Measurements from ENCODE around the gene PTGDS.
A peak's percentile ranks its signal among the peaks of the same experiment; 100 is the strongest.

Gene PTGDS

DNA sequence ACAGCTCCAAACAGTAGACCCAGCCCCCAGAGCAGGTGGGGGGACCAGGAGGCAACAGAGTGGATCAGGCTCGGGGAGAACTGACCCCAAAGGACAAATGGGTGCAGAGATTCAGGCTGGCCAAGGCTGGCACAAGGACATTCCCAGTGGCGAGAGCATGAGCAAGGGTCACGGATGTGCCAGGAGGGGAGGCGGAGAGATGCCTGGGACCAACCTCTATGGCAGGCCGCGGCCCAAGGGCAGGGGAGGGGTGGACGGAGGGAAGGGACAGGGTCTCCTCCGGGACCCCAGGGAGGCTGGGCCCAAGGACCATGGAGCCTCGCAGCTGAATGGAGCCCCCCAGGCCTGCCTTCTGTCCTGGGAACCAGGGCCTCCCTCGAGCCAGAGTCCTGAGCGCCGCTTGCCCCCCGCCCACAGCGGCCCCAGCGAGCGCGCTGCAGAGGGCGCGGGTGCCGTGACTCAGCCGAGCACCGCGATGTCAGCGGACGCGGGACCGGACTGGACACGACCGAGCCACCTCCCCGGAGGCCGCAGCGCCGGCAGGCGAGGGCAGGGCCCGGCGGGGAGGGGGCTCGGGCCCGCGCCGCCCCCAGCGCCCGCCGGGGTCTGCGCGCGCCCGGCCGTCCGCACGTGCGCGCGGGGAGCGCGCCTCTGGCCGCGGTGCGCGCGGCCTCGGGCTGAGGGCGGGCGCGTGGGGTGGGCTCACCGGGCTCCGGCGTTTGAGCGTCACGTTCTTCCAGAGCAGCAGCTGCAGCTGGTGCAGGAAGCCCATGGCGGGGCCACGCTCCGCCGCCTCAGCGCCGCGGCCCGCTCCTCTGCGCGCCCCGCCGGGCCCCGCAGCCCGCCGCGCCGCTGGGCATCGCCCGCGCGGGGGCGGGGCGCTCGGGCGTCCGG lies 50.3 kb downstream of the PTGDS start, which contains the start of gene ABCA2:
Gene ABCA2, minus strand, starts transcription at position 869 of the 894 bp plus-strand sequence. Its CDS starts 97 bp downstream, at position 772.
- Histone ChIP-seq H2AFZ (ENCODE audit: insufficient read depth, low read length, poor library complexity) (peak within 1 kb of the TSS; percentile 40), H3K79me1 (ENCODE audit: low read length) (no peaks in the 10 kb centered on the region), H3K18ac (ENCODE audit: low read length) (peak within 1 kb of the TSS; percentile 15), H4K8ac (ENCODE audit: low read depth, low read length) (peak within 1 kb of the TSS; percentile 31), H3K4me3 (ENCODE audit: low read depth, low read length) (peak within 1 kb of the TSS; percentile 62), H3K9ac (ENCODE audit: low read length) (peak within 1 kb of the TSS; percentile 5), H3K9me3 (ENCODE audit: insufficient read depth, low read depth, low read length) (peaks cover 5% of the 10 kb centered on the region), H2BK12ac (ENCODE audit: low read length) (no peak within 1 kb of the TSS), H2BK5ac (ENCODE audit: low read depth, low read length, poor library complexity) (no peak within 1 kb of the TSS), H3K14ac (ENCODE audit: low read length) (peak within 1 kb of the TSS; percentile 41), H3K27ac (ENCODE audit: low read depth, low read length) (no peak within 1 kb of the TSS), H4K12ac (ENCODE audit: low read depth, low read length) (peak within 1 kb of the TSS; percentile 12), H3K36me3 (ENCODE audit: control insufficient read depth in 1 of 2, insufficient read depth in 2 of 2, low read length in 2 of 2) (no peaks in the 10 kb centered on the region), H3K23ac (ENCODE audit: low read length) (no peak within 1 kb of the TSS), H3K4me1 (ENCODE audit: control insufficient read depth in 1 of 2, insufficient read depth in 2 of 2, low read length in 2 of 2) (peaks cover 6 to 8% of the 10 kb centered on the region in 2 experiments), H4K91ac (ENCODE audit: low read depth, low read length) (no peak within 1 kb of the TSS), H3K4ac (ENCODE audit: low read depth, low read length) (no peak within 1 kb of the TSS), H3K79me2 (ENCODE audit: control insufficient read depth, insufficient read depth, low read length, poor library complexity) (no peaks in the 10 kb centered on the region), H2BK120ac (ENCODE audit: insufficient read depth, low read length, poor library complexity) (peak within 1 kb of the TSS; percentile 22), H2AK5ac (ENCODE audit: low read length) (no peak within 1 kb of the TSS), H3K4me2 (ENCODE audit: low read length) (peak within 1 kb of the TSS; percentile 79), H3K27me3 (ENCODE audit: insufficient read depth, low read length) (peaks cover 9% of the 10 kb centered on the region)
- no CpG with 5 or more reads among the region's 95 CpGs for WGBS (ENCODE audit: extremely low coverage, insufficient coverage, insufficient read length)
- DNase-seq, result peak in 1 of 2 donors; percentile 37

DNA sequence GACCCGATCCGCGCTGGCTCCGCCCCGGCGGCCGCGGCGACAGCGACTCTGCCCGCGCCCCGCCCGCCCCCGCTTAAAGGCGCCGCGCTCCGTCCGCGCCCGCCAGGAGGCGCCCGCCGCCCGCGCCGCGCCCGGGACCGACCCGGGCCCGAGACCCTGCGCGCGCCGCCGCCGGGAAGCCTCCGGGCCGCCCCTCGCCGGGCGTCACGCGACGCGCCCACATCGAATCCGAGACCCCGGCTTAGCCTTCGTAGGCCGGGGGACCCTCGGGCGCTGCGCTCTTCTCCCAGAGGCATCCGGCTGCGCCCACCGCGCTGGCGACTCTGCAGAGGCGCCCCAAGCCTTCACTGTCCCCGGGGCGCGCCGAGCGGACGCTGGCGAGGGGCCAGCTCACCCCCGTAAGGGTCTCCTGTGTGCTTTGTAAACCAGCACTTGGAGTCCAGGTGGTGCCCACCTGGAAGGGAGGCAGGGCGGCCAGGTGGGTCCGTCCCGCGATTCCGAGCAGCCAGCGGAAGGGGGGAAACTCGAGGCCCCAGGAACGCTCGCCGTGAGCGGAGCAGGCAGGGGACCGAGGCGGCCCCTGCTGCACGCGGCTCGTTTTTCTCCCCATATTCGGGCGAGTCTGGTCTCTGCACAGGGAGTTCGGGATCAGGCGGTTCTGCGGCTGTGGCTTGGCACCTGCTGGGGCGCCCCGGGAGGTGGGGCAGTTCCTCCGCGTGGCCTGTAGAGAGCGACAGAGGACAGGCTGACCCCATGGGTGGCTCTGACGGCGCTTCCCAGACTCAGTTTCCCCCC lies 51.2 kb downstream of the PTGDS start:
- Histone ChIP-seq H3K23ac (ENCODE audit: low read length) (no peak overlapping the region), H4K12ac (ENCODE audit: low read depth, low read length) (no peak overlapping the region), H2BK5ac (ENCODE audit: low read depth, low read length, poor library complexity) (no peak overlapping the region), H3K27ac (ENCODE audit: low read depth, low read length) (no peak overlapping the region), H3K27me3 (ENCODE audit: insufficient read depth, low read length) (peaks cover 9% of the 10 kb centered on the region), H3K9ac (ENCODE audit: low read length) (peak overlapping the region; percentile 5), H2AK5ac (ENCODE audit: low read length) (no peak overlapping the region), H4K8ac (ENCODE audit: low read depth, low read length) (peak overlapping the region; percentile 31), H3K14ac (ENCODE audit: low read length) (peak overlapping the region; percentile 41), H3K4me3 (ENCODE audit: low read depth, low read length) (no peak overlapping the region), H2BK12ac (ENCODE audit: low read length) (no peak overlapping the region), H3K79me1 (ENCODE audit: low read length) (no peaks in the 10 kb centered on the region), H3K4ac (ENCODE audit: low read depth, low read length) (no peak overlapping the region), H3K79me2 (ENCODE audit: control insufficient read depth, insufficient read depth, low read length, poor library complexity) (no peaks in the 10 kb centered on the region), H3K4me2 (ENCODE audit: low read length) (peak overlapping the region; percentile 79), H3K9me3 (ENCODE audit: insufficient read depth, low read depth, low read length) (peaks cover 5% of the 10 kb centered on the region), H3K36me3 (ENCODE audit: control insufficient read depth in 1 of 2, insufficient read depth in 2 of 2, low read length in 2 of 2) (no peaks in the 10 kb centered on the region), H3K18ac (ENCODE audit: low read length) (no peak overlapping the region), H2AFZ (ENCODE audit: insufficient read depth, low read length, poor library complexity) (peak overlapping the region; percentile 40), H3K4me1 (ENCODE audit: control insufficient read depth in 1 of 2, insufficient read depth in 2 of 2, low read length in 2 of 2) (peaks cover 6 to 8% of the 10 kb centered on the region in 2 experiments), H4K91ac (ENCODE audit: low read depth, low read length) (no peak overlapping the region), H2BK120ac (ENCODE audit: insufficient read depth, low read length, poor library complexity) (peak overlapping the region; percentile 22)
- DNase-seq, result peak; percentile 19 to 70
- no CpG with 5 or more reads among the region's 98 CpGs for WGBS (ENCODE audit: extremely low coverage, insufficient coverage, insufficient read length)

DNA sequence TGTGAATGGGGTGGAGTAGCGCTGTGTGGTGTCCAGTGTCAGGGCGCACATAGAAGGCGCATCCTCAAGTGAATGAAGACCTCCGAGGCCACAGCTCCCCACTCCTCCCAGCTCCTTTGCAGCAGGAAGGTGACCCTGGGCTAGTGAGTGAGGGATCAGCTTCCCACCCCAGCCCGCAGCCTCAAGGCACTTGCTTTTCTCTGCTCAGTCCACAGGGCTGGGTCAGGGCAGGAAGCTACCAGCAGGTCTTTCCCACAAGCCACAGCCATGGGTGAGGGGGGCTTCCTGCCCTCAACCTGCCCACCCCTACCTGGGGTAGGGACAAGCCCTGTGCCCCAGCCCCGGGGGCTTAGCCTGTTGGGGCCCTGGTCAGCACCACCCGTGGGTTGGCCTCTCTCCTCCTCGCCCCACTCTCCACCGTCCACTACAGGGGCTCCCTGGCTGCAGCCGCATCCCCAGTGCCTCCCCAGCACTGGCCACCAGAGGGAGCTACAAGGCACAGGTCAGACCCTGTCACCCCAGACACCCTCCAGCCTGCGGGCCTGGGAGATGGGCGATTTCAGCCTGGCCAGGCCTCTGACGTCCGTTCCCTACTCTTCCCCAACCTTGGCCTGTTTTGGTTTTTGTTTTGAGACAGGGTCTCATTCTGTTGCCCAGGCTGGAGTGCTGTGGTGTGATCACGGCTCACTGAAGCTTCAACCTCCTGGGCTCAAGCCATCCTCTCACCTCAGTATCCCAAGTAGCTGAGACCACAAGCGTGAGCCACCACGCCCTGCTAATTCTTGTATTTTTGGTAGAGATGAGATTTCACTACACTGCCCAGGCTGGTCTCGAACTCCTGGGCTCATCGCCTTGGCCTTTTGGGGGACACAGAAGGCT lies 52.0 kb downstream of the PTGDS start:
- WGBS (ENCODE audit: extremely low coverage, insufficient coverage, insufficient read length), result no CpG with 5 or more reads among the region's 19 CpGs
- DNase-seq, result peak; percentile 50 to 77

DNA sequence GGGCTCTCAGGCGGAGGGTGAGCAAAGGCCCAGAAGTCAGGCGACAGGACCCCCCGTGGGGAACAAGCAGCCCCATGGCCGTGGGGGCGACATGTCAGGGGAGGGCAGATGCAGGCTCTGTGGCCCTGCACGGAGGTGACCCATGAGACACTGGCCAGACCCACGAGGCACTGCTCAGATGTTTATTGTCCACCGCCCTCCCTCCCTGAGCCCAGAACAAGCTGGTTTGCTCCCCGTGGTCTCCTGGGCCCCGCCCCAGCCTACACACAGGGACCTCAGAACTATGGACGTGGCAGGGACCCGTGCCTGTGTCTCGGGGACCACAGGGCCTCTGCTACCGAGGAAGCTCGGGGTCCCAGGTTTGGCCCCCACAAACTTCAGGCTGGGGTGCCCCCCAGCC lies 52.7 kb downstream of the PTGDS start:
- Histone ChIP-seq H3K23ac (ENCODE audit: low read length) (no peak overlapping the region), H3K36me3 (ENCODE audit: control insufficient read depth in 1 of 2, insufficient read depth in 2 of 2, low read length in 2 of 2) (no peaks in the 10 kb centered on the region), H3K18ac (ENCODE audit: low read length) (no peak overlapping the region), H2BK120ac (ENCODE audit: insufficient read depth, low read length, poor library complexity) (no peak overlapping the region), H3K9ac (ENCODE audit: low read length) (no peak overlapping the region), H3K4ac (ENCODE audit: low read depth, low read length) (no peak overlapping the region), H4K8ac (ENCODE audit: low read depth, low read length) (no peak overlapping the region), H2BK12ac (ENCODE audit: low read length) (no peak overlapping the region), H3K79me2 (ENCODE audit: control insufficient read depth, insufficient read depth, low read length, poor library complexity) (no peaks in the 10 kb centered on the region), H3K27ac (ENCODE audit: low read depth, low read length) (no peak overlapping the region), H3K9me3 (ENCODE audit: insufficient read depth, low read depth, low read length) (peaks cover 3% of the 10 kb centered on the region), H3K4me1 (ENCODE audit: control insufficient read depth in 1 of 2, insufficient read depth in 2 of 2, low read length in 2 of 2) (peaks cover 6 to 8% of the 10 kb centered on the region in 2 experiments), H4K91ac (ENCODE audit: low read depth, low read length) (no peak overlapping the region), H3K27me3 (ENCODE audit: insufficient read depth, low read length) (peaks cover 9% of the 10 kb centered on the region), H2AFZ (ENCODE audit: insufficient read depth, low read length, poor library complexity) (no peak overlapping the region), H2AK5ac (ENCODE audit: low read length) (no peak overlapping the region), H2BK5ac (ENCODE audit: low read depth, low read length, poor library complexity) (no peak overlapping the region), H3K4me3 (ENCODE audit: low read depth, low read length) (no peak overlapping the region), H3K79me1 (ENCODE audit: low read length) (no peaks in the 10 kb centered on the region), H4K12ac (ENCODE audit: low read depth, low read length) (no peak overlapping the region), H3K14ac (ENCODE audit: low read length) (no peak overlapping the region), H3K4me2 (ENCODE audit: low read length) (no peak overlapping the region)
- WGBS (ENCODE audit: extremely low coverage, insufficient coverage, insufficient read length), result no CpG with 5 or more reads among the region's 15 CpGs
- no peak for DNase-seq

More for the DNA sequence above, 52.0 kb downstream of the PTGDS start:
- no peak overlapping the region for H2BK5ac ChIP-seq (ENCODE audit: low read depth, low read length, poor library complexity)
- H3K9me3 ChIP-seq (ENCODE audit: insufficient read depth, low read depth, low read length), result peaks cover 3% of the 10 kb centered on the region
- H4K12ac ChIP-seq (ENCODE audit: low read depth, low read length), result no peak overlapping the region
- H4K91ac ChIP-seq (ENCODE audit: low read depth, low read length), result no peak overlapping the region
- no peak overlapping the region for H2BK12ac ChIP-seq (ENCODE audit: low read length)
- H3K4me3 ChIP-seq (ENCODE audit: low read depth, low read length), result no peak overlapping the region
- peaks cover 9% of the 10 kb centered on the region for H3K27me3 ChIP-seq (ENCODE audit: insufficient read depth, low read length)
- H3K79me1 ChIP-seq (ENCODE audit: low read length), result no peaks in the 10 kb centered on the region
- no peaks in the 10 kb centered on the region for H3K36me3 ChIP-seq (ENCODE audit: control insufficient read depth in 1 of 2, insufficient read depth in 2 of 2, low read length in 2 of 2)
- no peak overlapping the region for H3K23ac ChIP-seq (ENCODE audit: low read length)
- H3K79me2 ChIP-seq (ENCODE audit: control insufficient read depth, insufficient read depth, low read length, poor library complexity), result no peaks in the 10 kb centered on the region
- H4K8ac ChIP-seq (ENCODE audit: low read depth, low read length), result no peak overlapping the region
- no peak overlapping the region for H3K27ac ChIP-seq (ENCODE audit: low read depth, low read length)
- no peak overlapping the region for H3K9ac ChIP-seq (ENCODE audit: low read length)
- no peak overlapping the region for H2BK120ac ChIP-seq (ENCODE audit: insufficient read depth, low read length, poor library complexity)
- no peak overlapping the region for H3K18ac ChIP-seq (ENCODE audit: low read length)
- peaks cover 6 to 8% of the 10 kb centered on the region in 2 experiments for H3K4me1 ChIP-seq (ENCODE audit: control insufficient read depth in 1 of 2, insufficient read depth in 2 of 2, low read length in 2 of 2)
- H2AK5ac ChIP-seq (ENCODE audit: low read length), result no peak overlapping the region
- H2AFZ ChIP-seq (ENCODE audit: insufficient read depth, low read length, poor library complexity), result no peak overlapping the region
- no peak overlapping the region for H3K4ac ChIP-seq (ENCODE audit: low read depth, low read length)
- H3K4me2 ChIP-seq (ENCODE audit: low read length), result peak overlapping the region; percentile 79
- no peak overlapping the region for H3K14ac ChIP-seq (ENCODE audit: low read length)
